ENCODE measurements around the gene KRT16.
"Not testable (repeated sequence)": the region's sequence is repeated elsewhere in the genome, so short reads cannot be mapped to it uniquely, and the experiment has no call there.

KRT16 gene

DNA sequence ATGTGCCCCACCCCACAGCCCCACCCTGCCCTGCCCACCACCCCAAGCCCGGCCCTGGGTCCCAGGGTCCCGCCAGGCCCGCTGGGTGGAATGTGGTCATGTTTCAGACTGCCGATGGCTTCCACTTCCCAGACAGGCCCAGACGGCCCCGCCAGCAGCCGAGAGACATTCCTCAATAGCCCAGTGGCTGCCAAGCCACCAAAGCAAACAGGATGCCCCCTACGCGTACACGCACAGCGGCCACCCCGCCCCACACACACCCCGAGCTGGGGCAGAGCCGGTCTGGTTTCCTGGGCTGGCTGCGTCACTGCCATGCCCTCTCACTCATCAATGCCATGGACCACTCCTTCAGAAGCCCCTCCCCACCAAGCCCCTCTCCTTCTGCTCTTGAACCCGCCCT, 13.0 kb upstream of the KRT16 start:
- DNase-seq: no peak
- TF ChIP-seq GATA1 (IDR thresholded peaks at IDR 0.05; ENCODE audit: low read depth, low read length) (no peak), POLR2A (IDR thresholded peaks at IDR 0.05; ENCODE audit: low read length) (no peak)

DNA sequence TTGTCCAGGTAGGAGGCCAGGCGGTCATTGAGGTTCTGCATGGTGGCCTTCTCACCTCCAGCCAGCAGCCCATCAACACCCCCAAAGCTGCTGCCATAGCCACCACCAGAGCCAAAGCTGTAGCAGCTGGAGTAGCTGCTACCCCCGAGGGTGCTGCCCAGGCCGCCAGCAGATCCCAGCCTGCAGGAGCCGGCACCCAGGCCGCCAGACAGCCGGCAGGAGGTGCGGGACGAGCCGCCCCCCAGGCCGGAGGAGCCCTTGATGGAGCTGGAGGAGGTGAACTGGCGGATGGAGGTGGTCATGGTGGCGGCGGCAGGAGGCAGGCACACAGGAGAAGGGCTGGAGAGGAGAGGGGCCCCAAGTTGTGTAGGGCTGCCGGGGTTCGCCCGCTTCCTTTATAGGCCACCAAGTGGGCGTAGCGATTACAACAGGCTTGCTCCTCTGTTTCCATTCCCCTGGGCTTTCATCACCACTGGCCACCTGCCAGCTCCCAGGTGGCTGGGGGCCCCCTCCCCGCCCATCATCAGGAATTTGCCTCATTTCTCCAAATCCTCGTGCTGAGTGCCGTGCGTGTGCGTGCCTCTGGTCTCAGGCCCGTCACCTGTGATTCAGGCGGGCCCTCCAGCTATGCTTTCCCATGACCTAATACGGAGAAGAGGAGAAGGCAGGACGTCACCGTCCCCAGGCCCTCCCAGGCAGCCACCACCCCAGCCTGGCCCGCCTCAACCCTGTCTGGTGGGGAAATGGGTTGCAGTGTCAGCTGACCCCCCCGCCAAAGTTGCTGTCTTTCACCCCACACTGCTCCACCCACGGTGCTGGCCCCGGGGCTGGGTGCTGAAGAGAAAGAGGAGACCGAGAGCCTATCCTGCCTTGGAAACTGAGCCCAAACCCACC, 11.9 kb upstream of the KRT16 start, which contains the start of gene KRT17:
KRT17 (minus strand) TSS at position 368 of the 894 bp plus-strand sequence; CDS start at position 302, 66 bp downstream.
- DNase-seq: no peak
- TF ChIP-seq GATA1 (IDR thresholded peaks at IDR 0.05; ENCODE audit: low read depth, low read length): no peak
- no peak for TF ChIP-seq POLR2A (IDR thresholded peaks at IDR 0.05; ENCODE audit: low read length)

DNA sequence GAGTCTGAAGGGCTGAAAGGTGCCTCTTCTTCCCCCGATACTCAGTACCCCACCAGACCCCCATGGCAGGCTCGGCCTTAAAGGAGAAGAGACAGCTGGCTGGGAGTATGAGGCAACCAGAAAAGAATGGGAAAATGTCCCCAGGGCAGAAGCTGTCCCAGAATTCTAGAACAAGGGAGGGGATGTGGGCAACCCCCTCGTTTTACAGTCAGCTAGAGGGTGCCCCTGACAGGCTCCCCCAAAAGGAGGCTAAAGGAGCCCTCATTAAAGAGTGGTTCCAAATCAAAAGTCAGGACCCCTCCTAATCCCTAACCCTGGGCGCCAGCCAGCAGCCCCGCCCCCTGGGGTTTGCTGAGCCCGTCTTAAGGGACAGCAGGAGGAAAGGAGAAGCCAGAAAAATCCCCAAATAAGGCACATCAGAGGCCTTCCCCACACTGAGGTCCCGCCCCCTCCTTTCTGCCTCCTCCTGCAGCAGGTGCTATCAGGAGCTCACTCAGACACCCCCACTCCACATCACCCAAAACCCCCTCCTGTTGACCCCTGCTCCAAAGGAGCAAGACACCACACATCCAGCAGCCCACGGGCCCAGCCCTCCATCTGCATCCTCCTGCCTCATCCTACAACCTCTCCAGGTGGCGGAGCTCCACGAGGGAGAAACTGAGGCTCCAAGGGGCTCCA, 10.8 kb upstream of the KRT16 start:
- not testable (repeated sequence) for DNase-seq

DNA sequence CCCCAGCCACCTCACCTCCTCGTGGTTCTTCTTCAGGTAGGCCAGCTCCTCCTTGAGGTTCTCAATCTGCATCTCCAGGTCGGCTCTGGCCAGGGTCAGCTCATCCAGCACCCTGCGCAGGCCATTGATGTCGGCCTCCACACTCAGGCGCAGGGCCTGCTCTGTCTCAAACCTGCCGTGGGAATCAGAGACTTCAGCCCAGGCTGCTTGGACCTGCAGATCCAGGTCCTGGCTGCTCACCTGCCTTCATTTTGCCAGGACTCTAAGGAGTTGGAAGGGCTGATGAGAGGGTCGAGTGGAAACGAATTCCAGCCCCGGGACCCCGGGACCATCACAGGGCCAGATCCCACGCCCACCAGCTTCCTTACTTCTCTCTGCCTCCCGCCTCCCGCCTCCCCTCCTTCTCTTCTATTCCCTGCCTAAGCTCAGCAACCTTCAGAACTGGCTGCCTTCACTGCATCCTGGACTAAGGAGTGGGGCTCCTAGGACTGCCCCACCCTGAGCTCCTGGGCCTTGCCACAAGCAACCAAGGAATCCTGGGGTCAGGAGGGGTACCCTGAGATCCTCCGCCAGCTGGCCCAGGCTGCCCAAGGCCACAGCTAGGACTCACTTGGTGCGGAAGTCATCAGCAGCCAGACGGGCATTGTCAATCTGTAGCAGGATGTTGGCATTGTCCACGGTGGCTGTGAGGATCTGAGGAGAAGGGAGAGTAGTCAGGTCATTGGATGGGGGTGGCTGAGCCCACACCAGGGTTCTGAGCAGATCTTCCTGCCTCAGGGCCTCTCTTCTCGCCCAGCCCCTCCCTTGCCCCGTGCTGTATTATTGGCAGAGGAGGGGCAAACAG, 10.0 kb upstream of the KRT16 start:
- DNase-seq: not testable (repeated sequence)

DNA sequence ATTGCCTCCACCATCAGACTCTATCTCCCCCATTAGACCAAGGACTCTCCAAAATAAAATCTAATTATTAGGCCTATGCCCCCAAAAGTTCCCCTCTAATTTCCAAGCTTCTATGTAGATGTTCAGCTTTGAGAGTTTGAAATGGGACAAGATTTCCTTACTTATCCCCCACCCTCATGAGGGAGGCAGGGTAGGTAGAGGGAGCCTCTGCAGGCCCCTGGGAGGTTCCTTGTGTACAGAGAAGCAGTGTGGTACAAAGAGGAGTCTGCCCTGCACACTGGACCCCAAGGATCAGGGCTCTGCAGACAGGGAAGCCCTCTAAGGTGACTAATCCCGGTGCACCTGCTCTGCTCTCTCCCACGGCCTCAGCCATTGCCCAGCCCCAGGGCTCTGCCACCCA, 9.3 kb upstream of the KRT16 start:
- DNase-seq: no peak
- TF ChIP-seq POLR2A (IDR thresholded peaks at IDR 0.05; ENCODE audit: low read length): no peak
- TF ChIP-seq GATA1 (IDR thresholded peaks at IDR 0.05; ENCODE audit: low read depth, low read length): no peak

DNA sequence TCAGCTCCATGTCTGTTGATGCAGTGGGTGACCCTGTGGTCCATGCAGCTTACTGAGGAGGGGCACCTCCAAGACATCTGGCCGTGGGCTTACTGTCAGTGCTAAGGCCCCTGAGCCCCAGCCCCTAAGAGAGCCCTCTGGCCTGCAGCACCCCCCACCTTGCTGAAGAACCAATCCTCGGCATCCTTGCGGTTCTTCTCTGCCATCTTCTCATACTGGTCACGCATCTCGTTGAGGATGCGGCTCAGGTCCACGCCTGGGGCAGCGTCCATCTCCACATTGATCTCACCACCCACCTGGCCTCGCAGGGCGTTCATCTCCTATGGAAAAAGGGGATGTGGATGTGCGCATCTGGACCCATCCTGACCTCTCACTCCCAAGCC, 8.9 kb upstream of the KRT16 start:
- DNase-seq: not testable (repeated sequence)

DNA sequence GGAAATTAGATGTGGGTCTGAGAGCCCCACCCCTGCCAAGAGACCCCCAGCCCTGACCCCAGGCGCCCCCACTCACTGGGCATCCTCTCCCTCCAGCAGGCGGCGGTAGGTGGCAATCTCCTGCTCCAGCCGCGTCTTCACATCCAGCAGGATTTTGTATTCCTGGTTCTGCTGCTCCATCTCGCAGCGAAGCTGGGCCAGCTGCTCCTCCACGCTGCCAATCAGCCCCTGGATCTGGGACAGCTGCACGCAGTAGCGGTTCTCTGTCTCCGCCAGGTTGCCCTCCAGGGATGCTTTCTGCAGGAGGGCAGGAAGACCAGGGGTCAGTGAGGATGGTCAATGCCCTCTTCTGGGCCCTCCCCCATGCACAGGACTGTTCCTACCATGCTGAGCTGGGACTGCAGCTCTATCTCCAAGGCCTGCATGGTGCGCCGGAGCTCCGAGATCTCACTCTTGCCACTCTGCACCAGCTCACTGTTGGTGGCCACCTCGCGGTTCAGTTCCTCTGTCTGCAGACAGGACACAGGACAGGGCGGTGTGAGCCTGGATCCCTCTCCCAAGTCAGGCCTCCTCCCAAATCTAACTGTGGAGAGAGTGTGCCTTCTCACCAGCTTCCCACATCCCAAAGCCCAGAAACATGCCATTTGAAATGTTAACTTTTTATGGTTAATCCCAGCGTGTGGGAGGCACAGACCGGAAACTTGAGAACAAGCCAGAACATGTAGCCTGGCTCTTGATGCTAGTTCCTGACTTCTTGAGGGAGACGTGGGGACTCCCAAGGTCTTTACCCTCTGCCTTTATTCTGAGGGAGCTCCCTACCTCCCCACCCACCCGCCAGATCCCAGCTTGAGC, 8.2 kb upstream of the KRT16 start:
- DNase-seq: no peak
- TF ChIP-seq POLR2A (IDR thresholded peaks at IDR 0.05; ENCODE audit: low read length) (no peak), GATA1 (IDR thresholded peaks at IDR 0.05; ENCODE audit: low read depth, low read length) (no peak)

DNA sequence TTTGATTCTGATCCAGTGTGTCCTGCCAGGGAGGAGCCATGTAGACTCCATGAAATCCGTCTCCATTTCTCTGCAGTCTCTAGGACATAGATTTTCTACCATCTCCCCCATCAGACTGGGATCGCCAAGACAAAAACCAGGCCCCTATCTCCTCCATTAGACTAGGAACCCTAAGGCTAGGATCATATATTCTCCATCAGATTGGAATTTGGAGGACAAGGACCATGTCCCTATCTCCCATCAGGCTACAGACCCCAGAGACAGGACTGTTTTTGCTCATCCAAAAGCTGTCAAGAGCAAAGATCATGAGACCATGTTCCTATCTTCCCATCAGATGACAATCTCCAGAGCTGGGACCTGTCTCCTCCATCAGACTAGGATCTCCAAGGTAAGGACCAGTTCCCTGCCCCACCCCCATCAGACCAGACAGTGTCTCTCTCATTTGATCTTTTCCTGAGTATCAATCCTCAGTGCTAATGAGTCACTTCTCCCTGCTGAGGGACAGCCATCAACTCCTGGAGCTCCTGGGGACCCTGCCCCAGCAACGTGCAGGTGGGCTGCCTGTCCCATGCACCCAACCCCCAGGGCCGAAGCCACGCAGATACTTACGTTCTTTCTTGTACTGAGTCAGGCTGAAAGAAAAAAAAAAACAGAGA, 7.5 kb upstream of the KRT16 start:
- not testable (repeated sequence) for DNase-seq

DNA sequence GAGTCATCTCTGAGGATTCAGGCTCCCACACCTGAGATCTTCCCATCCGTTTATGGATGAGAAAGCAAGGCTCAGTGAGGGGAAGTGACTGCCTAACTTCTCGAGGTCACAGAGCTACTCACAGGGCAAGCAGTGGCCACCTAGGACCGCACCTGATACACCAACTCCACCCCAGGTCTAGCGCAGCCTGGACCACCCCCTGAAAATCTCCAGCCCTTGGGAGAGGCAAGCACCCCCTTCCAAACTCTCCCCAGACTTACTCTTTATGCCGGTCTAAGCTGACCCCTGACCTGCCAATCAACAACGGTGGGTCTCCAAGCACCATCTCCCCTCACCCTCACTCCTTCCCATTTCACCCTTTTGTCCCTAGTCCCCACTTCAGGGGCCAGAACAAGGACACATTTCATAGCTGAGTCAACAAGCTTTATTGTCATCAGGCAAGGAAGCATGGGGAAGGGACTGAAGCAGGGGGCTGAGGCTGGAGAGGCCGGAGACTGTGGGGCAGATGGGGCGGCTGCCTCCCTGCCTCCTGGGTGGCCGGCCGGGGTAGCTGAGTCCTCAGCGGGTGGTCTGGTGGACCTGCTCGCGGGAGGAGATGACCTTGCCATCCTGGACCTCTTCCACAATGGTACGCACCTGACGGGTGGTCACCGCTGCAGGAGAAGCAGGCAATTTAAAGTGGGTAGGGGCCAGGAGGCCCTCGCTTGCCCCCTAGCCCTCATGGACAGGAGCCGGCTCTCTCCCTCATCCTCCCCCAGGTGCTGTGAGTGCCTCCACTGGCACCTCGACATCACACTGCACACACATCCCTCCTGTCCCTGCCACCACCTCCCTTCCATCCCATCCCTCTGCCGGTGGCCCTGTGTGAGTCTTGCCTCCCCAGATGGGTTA, 6.7 kb upstream of the KRT16 start:
- DNase-seq: no peak
- TF ChIP-seq GATA1 (IDR thresholded peaks at IDR 0.05; ENCODE audit: low read depth, low read length) (no peak), POLR2A (IDR thresholded peaks at IDR 0.05; ENCODE audit: low read length) (no peak)

DNA sequence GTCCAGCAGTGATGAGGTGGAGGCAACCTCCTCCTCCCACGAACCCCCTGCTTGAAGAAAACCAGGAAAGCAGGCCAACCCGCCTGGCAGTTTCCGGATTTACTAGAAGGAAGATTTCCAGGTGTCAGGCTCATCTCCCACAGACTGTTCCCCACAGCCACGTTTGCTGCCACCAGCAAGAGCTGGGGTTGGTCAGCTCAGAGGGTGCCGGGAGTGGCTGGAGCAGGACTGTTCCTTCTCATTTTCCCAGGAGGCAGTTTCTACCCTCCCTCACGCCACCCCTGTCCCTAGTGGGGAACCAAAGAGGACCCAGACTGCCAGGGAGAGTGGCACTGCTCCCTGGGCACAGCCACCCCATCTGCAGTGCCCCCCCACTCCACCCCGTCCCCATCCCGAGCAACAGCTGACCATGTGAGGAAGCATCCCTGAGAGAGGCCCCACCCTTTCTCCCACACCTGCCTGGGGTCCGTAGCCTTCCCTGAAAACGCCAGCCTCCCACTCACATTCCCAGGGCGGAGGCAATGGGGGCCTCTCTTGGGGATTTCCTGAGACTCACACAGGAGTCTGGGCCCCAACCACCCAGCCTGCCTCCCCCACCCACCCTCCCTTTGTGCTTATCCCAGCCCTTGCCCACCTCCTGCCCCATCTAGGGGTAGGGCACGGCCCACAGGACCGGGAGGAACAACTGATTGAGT, 5.9 kb upstream of the KRT16 start:
- no peak for DNase-seq

DNA sequence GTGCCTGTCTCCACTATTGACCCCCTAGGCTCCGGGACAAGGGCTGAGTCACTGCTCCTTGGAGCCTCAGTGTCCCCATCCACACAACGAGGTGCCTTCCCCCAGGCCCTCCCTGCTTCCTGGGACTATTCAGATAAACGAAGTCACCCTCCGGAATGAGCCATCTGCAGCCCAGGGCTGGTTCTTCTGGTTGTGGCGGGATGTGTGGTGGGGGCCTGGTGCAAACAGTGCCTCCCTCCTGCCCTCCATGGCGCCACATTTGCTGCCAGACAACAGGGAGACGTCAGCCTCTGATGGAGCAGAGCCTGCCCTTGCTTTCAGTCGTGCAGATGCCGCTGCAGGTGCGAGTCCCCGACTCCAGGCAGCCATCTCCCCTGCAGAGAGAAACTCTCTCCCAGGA, 5.1 kb upstream of the KRT16 start:
- no peak for DNase-seq
- TF ChIP-seq GATA1 (IDR thresholded peaks at IDR 0.05; ENCODE audit: low read depth, low read length) (no peak), POLR2A (IDR thresholded peaks at IDR 0.05; ENCODE audit: low read length) (no peak)

More for the DNA sequence above, 5.9 kb upstream of the KRT16 start:
- TF ChIP-seq POLR2A (IDR thresholded peaks at IDR 0.05; ENCODE audit: low read length) (no peak), GATA1 (IDR thresholded peaks at IDR 0.05; ENCODE audit: low read depth, low read length) (no peak)

DNA sequence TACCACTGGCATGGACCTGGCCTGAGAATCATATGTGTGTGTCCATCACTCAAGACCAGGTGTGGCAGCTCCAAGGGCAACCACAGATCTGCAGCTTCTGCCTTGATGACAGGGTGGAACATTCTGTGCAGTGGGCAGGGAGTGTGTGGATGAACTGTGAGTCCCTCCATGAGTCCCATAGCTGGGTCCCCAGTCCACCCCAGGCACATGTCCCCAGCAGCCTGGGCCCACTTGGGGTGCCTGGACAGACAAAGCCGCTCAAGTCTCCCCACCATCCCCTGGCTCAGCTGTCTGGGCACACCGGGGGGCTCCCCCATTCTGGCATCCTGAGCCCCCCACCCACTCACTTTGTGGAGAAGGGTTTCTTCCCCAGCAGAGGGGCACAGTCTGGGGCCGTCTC, 4.6 kb upstream of the KRT16 start:
- DNase-seq: no peak
- TF ChIP-seq POLR2A (IDR thresholded peaks at IDR 0.05; ENCODE audit: low read length): no peak
- TF ChIP-seq GATA1 (IDR thresholded peaks at IDR 0.05; ENCODE audit: low read depth, low read length): no peak

DNA sequence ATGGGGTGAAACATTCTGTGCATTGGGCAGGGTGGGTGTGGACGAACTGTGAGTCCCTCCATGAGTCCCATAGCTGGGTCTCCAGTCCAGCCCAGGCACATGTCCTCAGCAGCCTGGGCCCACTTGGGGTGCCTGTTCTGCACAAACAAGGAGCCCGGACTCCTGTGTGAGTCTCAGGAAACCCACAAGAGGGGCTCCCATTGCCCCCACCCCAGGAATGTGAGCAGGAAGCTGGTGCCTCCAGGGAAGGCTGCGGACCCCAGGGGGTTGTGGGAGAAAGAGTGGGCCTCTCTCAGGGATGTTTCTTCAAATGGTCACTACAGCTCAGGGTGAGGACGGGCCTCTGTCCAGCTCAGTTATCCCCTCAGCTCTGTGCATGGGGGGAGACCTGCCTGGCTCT, 3.9 kb upstream of the KRT16 start:
- DNase-seq: not testable (repeated sequence)

Data from erythroblast (primary cell).